Stimulated activated memory B cell treated with anti-CD40 and anti-IgM and Interleukin-4, amounts not matched to agents 10 μg/mL and 1 μg/mL and 100 μg/mL, for 72 hours (primary cell): ENCODE data around the gene CHFR.
"Not testable (repeated sequence)": the region's sequence is repeated elsewhere in the genome, so short reads cannot be mapped to it uniquely, and the experiment has no call there.

ENCODE experiments used
- ATAC-seq: fragments of 150-1000 bp; cut with Tn5 transposase; 2 replicates; pipeline ENCODE4 v1.10.0; 2021
- H3K27ac Mint-ChIP-seq: one replicate; pipeline ENCODE4 v1.8.0; 2022; ENCODE audit warnings: mild to moderate bottlenecking, mixed read lengths
- H3K27me3 Mint-ChIP-seq: one replicate; pipeline ENCODE4 v1.8.0; 2022; ENCODE audit warnings: mixed read lengths
- H3K36me3 Mint-ChIP-seq: one replicate; pipeline ENCODE4 v1.8.0; 2022; ENCODE audit warnings: mixed read lengths
- H3K4me1 Mint-ChIP-seq: one replicate; pipeline ENCODE4 v1.8.0; 2022; ENCODE audit warnings: mixed read lengths
- H3K4me3 Mint-ChIP-seq: one replicate; pipeline ENCODE4 v1.8.0; 2022; ENCODE audit warnings: mild to moderate bottlenecking, moderate library complexity, mixed read lengths
- H3K9me3 Mint-ChIP-seq: one replicate; pipeline ENCODE4 v1.8.0; 2022; ENCODE audit warnings: mixed read lengths

Gene CHFR

GRCh38 chr12:132887513-132888351 is at the start of gene CHFR:
Gene CHFR, minus strand, starts transcription at chr12:132887605. Its CDS starts 277 bp downstream, at chr12:132887328.
- no peaks in the 10 kb centered on the region for H3K27me3 Mint-ChIP-seq
- peak within 1 kb of the TSS; percentile 100 for H3K27ac Mint-ChIP-seq
- peak; percentile 100 for ATAC-seq
- H3K4me3 Mint-ChIP-seq = peak within 1 kb of the TSS; percentile 98
- H3K36me3 Mint-ChIP-seq = peaks cover 37% of the 10 kb centered on the region
- peaks cover 21% of the 10 kb centered on the region for H3K4me1 Mint-ChIP-seq
- peaks cover 12% of the 10 kb centered on the region for H3K9me3 Mint-ChIP-seq

GRCh38 chr12:132936921-132937320 is 49.5 kb upstream of the CHFR start:
- not testable (repeated sequence) for H3K27ac Mint-ChIP-seq, H3K27me3 Mint-ChIP-seq, H3K4me1 Mint-ChIP-seq, H3K4me3 Mint-ChIP-seq, ATAC-seq
- peaks cover 52% of the 10 kb centered on the region for H3K36me3 Mint-ChIP-seq
- H3K9me3 Mint-ChIP-seq = peaks cover 21% of the 10 kb centered on the region

GRCh38 chr12:132936163-132936562 is 48.8 kb upstream of the CHFR start:
- H3K4me3 Mint-ChIP-seq = no peak overlapping the region
- peaks cover 52% of the 10 kb centered on the region for H3K36me3 Mint-ChIP-seq
- peaks cover 24% of the 10 kb centered on the region for H3K9me3 Mint-ChIP-seq
- no peak overlapping the region for H3K27ac Mint-ChIP-seq
- H3K27me3 Mint-ChIP-seq = no peaks in the 10 kb centered on the region
- no peak for ATAC-seq
- no peaks in the 10 kb centered on the region for H3K4me1 Mint-ChIP-seq

GRCh38 chr12:132926415-132926833 is 39.0 kb upstream of the CHFR start:
- peaks cover 72% of the 10 kb centered on the region for H3K36me3 Mint-ChIP-seq

GRCh38 chr12:132925597-132926414 is 38.4 kb upstream of the CHFR start:
- Mint-ChIP-seq H3K4me1 (no peaks in the 10 kb centered on the region), H3K4me3 (no peak overlapping the region), H3K27ac (no peak overlapping the region), H3K9me3 (peaks cover 38% of the 10 kb centered on the region), H3K27me3 (no peaks in the 10 kb centered on the region), H3K36me3 (peaks cover 69% of the 10 kb centered on the region)
- ATAC-seq = no peak

More at GRCh38 chr12:132926415-132926833, 39.0 kb upstream of the CHFR start:
- peaks cover 40% of the 10 kb centered on the region for H3K9me3 Mint-ChIP-seq
- H3K27me3 Mint-ChIP-seq = no peaks in the 10 kb centered on the region
- no peaks in the 10 kb centered on the region for H3K4me1 Mint-ChIP-seq
- ATAC-seq = no peak
- no peak overlapping the region for H3K4me3 Mint-ChIP-seq
- H3K27ac Mint-ChIP-seq = no peak overlapping the region

GRCh38 chr12:132924356-132924755 is 37.0 kb upstream of the CHFR start:
- H3K27ac Mint-ChIP-seq = no peak overlapping the region
- no peak for ATAC-seq
- H3K4me1 Mint-ChIP-seq = no peaks in the 10 kb centered on the region
- H3K9me3 Mint-ChIP-seq = peaks cover 32% of the 10 kb centered on the region
- H3K4me3 Mint-ChIP-seq = no peak overlapping the region
- peaks cover 56% of the 10 kb centered on the region for H3K36me3 Mint-ChIP-seq
- no peaks in the 10 kb centered on the region for H3K27me3 Mint-ChIP-seq

- no peaks in the 10 kb centered on the region for H3K27me3 Mint-ChIP-seq
- H3K27ac Mint-ChIP-seq = no peak overlapping the region
- no peak overlapping the region for H3K4me3 Mint-ChIP-seq
- H3K4me1 Mint-ChIP-seq = no peaks in the 10 kb centered on the region
- H3K36me3 Mint-ChIP-seq = peaks cover 47% of the 10 kb centered on the region
- H3K9me3 Mint-ChIP-seq = peaks cover 28% of the 10 kb centered on the region
- no peak for ATAC-seq
Observed at GRCh38 chr12:132923356-132923909, 36.0 kb upstream of the CHFR start.

- H3K9me3 Mint-ChIP-seq = peaks cover 32% of the 10 kb centered on the region
- ATAC-seq = no peak
- no peak overlapping the region for H3K4me3 Mint-ChIP-seq
- peaks cover 51% of the 10 kb centered on the region for H3K36me3 Mint-ChIP-seq
- no peak overlapping the region for H3K27ac Mint-ChIP-seq
- no peaks in the 10 kb centered on the region for H3K27me3 Mint-ChIP-seq
- H3K4me1 Mint-ChIP-seq = no peaks in the 10 kb centered on the region
Observed at GRCh38 chr12:132922676-132923075, 35.3 kb upstream of the CHFR start.

- peaks cover 51% of the 10 kb centered on the region for H3K36me3 Mint-ChIP-seq
Observed at GRCh38 chr12:132921685-132922084, 34.3 kb upstream of the CHFR start.

GRCh38 chr12:132918680-132919079 is 31.3 kb upstream of the CHFR start:
- no peaks in the 10 kb centered on the region for H3K4me1 Mint-ChIP-seq
- H3K4me3 Mint-ChIP-seq = no peak overlapping the region
- peaks cover 17% of the 10 kb centered on the region for H3K9me3 Mint-ChIP-seq
- peaks cover 43% of the 10 kb centered on the region for H3K36me3 Mint-ChIP-seq
- ATAC-seq = no peak
- no peak overlapping the region for H3K27ac Mint-ChIP-seq
- H3K27me3 Mint-ChIP-seq = no peaks in the 10 kb centered on the region

More at GRCh38 chr12:132921685-132922084, 34.3 kb upstream of the CHFR start:
- Mint-ChIP-seq H3K4me3 (no peak overlapping the region), H3K9me3 (peaks cover 32% of the 10 kb centered on the region), H3K27me3 (no peaks in the 10 kb centered on the region), H3K27ac (no peak overlapping the region), H3K4me1 (no peaks in the 10 kb centered on the region)
- no peak for ATAC-seq

GRCh38 chr12:132909030-132909368 is 21.6 kb upstream of the CHFR start:
- peaks cover 24% of the 10 kb centered on the region for H3K36me3 Mint-ChIP-seq
- peak overlapping the region; percentile 90 for H3K4me3 Mint-ChIP-seq
- H3K27ac Mint-ChIP-seq = peak overlapping the region; percentile 91
- peaks cover 11% of the 10 kb centered on the region for H3K9me3 Mint-ChIP-seq
- no peak for ATAC-seq
- no peaks in the 10 kb centered on the region for H3K27me3 Mint-ChIP-seq
- H3K4me1 Mint-ChIP-seq = peaks cover 13% of the 10 kb centered on the region

GRCh38 chr12:132908145-132909029 is 21.0 kb upstream of the CHFR start:
- Mint-ChIP-seq H3K27ac (peak overlapping the region; percentile 91), H3K9me3 (peaks cover 9% of the 10 kb centered on the region), H3K4me3 (peak overlapping the region; percentile 90), H3K36me3 (peaks cover 18% of the 10 kb centered on the region), H3K4me1 (peaks cover 13% of the 10 kb centered on the region), H3K27me3 (no peaks in the 10 kb centered on the region)
- ATAC-seq = peak; percentile 98

- H3K4me3 Mint-ChIP-seq = peak overlapping the region; percentile 90
- H3K9me3 Mint-ChIP-seq, H3K27me3 Mint-ChIP-seq, ATAC-seq: not testable (repeated sequence)
- peaks cover 16% of the 10 kb centered on the region for H3K36me3 Mint-ChIP-seq
- peak overlapping the region; percentile 91 for H3K27ac Mint-ChIP-seq
- peaks cover 13% of the 10 kb centered on the region for H3K4me1 Mint-ChIP-seq
Observed at GRCh38 chr12:132907789-132908144, 20.4 kb upstream of the CHFR start.

GRCh38 chr12:132907216-132907615 is 19.8 kb upstream of the CHFR start:
- peaks cover 11% of the 10 kb centered on the region for H3K36me3 Mint-ChIP-seq
- H3K9me3 Mint-ChIP-seq = peaks cover 6% of the 10 kb centered on the region
- ATAC-seq = no peak
- no peaks in the 10 kb centered on the region for H3K27me3 Mint-ChIP-seq
- peaks cover 13% of the 10 kb centered on the region for H3K4me1 Mint-ChIP-seq
- no peak overlapping the region for H3K4me3 Mint-ChIP-seq
- no peak overlapping the region for H3K27ac Mint-ChIP-seq
